Loucy (cell line): Measurements from ENCODE around the gene KIRREL3.

Experiments used
- H2AFZ ChIP-seq: fragments of 200-600 bp; sonication (generic); 2 replicates; pipeline ENCODE4 v1.6.0; 2016; ENCODE audit warnings: antibody characterized with exemption, mild to moderate bottlenecking, low read length, moderate library complexity
- H3F3A ChIP-seq: fragments of 200-600 bp; 2 replicates; pipeline ENCODE4 v1.6.0; 2016; ENCODE audit warnings: antibody characterized with exemption, low read depth, mild to moderate bottlenecking
- H3K27me3 ChIP-seq: fragments of 200-600 bp; sonication (generic); 2 replicates; pipeline ENCODE4 v1.6.1; 2014; ENCODE audit warnings: low read length, mild to moderate bottlenecking; ENCODE audit not compliant: insufficient read depth, poor library complexity, severe bottlenecking
- H3K36me3 ChIP-seq: fragments of 200-600 bp; sonication (generic); 2 replicates; pipeline ENCODE4 v1.6.1; 2016; ENCODE audit warnings: low read length; ENCODE audit not compliant: insufficient read depth
- H3K4me1 ChIP-seq: fragments of 200-600 bp; sonication (generic); 2 replicates; pipeline ENCODE4 v1.5.1; 2014; ENCODE audit warnings: low read length, mild to moderate bottlenecking; ENCODE audit not compliant: insufficient read depth, poor library complexity, severe bottlenecking
- H3K4me2 ChIP-seq: fragments of 200-600 bp; sonication (generic); 2 replicates; pipeline ENCODE4 v1.6.0; 2014; ENCODE audit warnings: antibody characterized with exemption, low read length, low read depth, mild to moderate bottlenecking; ENCODE audit not compliant: poor library complexity, severe bottlenecking
- H3K4me3 ChIP-seq: fragments of 200-600 bp; sonication (generic); 2 replicates; pipeline ENCODE4 v1.5.1; 2014; ENCODE audit warnings: low read length, mild to moderate bottlenecking, mixed read lengths; ENCODE audit not compliant: poor library complexity, severe bottlenecking
- H3K79me2 ChIP-seq: fragments of 200-600 bp; sonication (generic); 2 replicates; pipeline ENCODE4 v1.6.1; 2014; ENCODE audit warnings: low read length; ENCODE audit not compliant: insufficient read depth
- H3K9ac ChIP-seq: fragments of 200-600 bp; sonication (generic); 2 replicates; pipeline ENCODE4 v1.6.0; 2014; ENCODE audit warnings: mild to moderate bottlenecking, low read depth, low read length, moderate library complexity; ENCODE audit not compliant: poor library complexity, severe bottlenecking
- H3K9me2 ChIP-seq: fragments of 200-600 bp; sonication (generic); replicated peaks from 2 replicates; pipeline ENCODE4 v1.6.1; 2016; ENCODE audit warnings: low read depth, low read length, mixed read lengths
- H3K9me3 ChIP-seq: fragments of 200-600 bp; sonication (generic); 2 replicates; pipeline ENCODE4 v1.6.1; 2014; ENCODE audit warnings: mild to moderate bottlenecking, antibody characterized with exemption, low read length, low read depth; ENCODE audit not compliant: insufficient read depth
- H4K20me1 ChIP-seq: fragments of 200-600 bp; sonication (generic); 2 replicates; pipeline ENCODE4 v1.6.0; 2014; ENCODE audit warnings: antibody characterized with exemption, low read length, mild to moderate bottlenecking; ENCODE audit not compliant: insufficient read depth, poor library complexity, severe bottlenecking
- CTCF ChIP-seq: fragments of 200-600 bp; sonication (generic); conservative IDR thresholded peaks from 2 replicates; pipeline ENCODE4 v1.5.1; 2014; ENCODE audit warnings: mild to moderate bottlenecking, antibody characterized with exemption, low read length
- EZH2phosphoT487 ChIP-seq: fragments of 200-600 bp; IDR thresholded peaks from 2 replicates; pipeline ENCODE4 v1.6.1; 2018; ENCODE audit warnings: antibody characterized with exemption, mild to moderate bottlenecking, moderate library complexity, borderline replicate concordance

KIRREL3 gene

GRCh38 chr11:126408496-126408895 lies 592.1 kb downstream of the KIRREL3 start:
- Histone ChIP-seq H3K36me3 (peaks cover 76% of the 10 kb centered on the region; the same call in 1 of the 2 replicates), H3F3A (no peaks in the 10 kb centered on the region), H3K4me1 (no peaks in the 10 kb centered on the region), H3K9me2 (no peaks in the 10 kb centered on the region), H3K27me3 (no peaks in the 10 kb centered on the region), H4K20me1 (peaks cover 4% of the 10 kb centered on the region), H3K9me3 (no peaks in the 10 kb centered on the region), H3K4me2 (no peak overlapping the region), H3K79me2 (peaks cover 23% of the 10 kb centered on the region; the same call in 1 of the 2 replicates), H3K9ac (no peak overlapping the region), H2AFZ (no peak overlapping the region), H3K4me3 (no peak overlapping the region)
- TF ChIP-seq EZH2phosphoT487 (no peak), CTCF (no peak)

DNA sequence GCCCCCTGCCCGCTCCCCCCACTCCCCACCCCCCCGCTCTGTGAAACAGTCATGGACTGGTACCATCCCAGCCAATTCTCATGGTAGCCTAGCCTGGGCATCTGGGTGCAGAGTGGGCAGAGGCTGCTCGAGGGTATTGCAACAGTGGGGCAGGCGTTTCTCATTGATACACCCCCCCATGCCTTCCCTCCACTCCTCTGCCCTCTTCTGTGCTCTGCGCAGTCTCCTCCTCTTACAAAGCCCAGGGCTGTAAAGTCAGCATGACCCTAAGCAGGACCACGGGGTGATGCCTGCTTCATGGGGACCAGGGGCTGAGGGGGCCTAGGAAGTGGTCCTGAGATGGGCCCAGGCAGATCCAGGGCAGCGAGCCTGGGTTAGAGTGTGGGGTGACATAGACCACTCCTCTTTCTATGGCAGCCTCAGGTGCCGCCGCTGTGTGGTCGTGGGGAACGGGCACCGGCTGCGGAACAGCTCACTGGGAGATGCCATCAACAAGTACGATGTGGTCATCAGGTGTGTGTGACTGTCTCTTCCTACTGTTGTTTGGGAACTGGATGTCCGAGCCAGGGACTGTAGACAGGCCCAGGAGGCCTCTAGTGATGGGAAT lies 592.8 kb downstream of the KIRREL3 start:
- Histone ChIP-seq H3K4me2 (no peak overlapping the region), H3F3A (no peaks in the 10 kb centered on the region), H3K79me2 (peaks cover 30% of the 10 kb centered on the region; the same call in 1 of the 2 replicates), H3K9me3 (no peaks in the 10 kb centered on the region), H3K9me2 (no peaks in the 10 kb centered on the region), H2AFZ (no peak overlapping the region), H3K36me3 (peaks cover 71% of the 10 kb centered on the region; the same call in 1 of the 2 replicates), H4K20me1 (peaks cover 4% of the 10 kb centered on the region), H3K27me3 (no peaks in the 10 kb centered on the region), H3K9ac (no peak overlapping the region), H3K4me3 (no peak overlapping the region), H3K4me1 (no peaks in the 10 kb centered on the region)
- no peak for TF ChIP-seq CTCF
- TF ChIP-seq EZH2phosphoT487 = no peak

GRCh38 chr11:126407101-126407521 lies 593.5 kb downstream of the KIRREL3 start:
- Histone ChIP-seq H3K27me3 (no peaks in the 10 kb centered on the region), H3K9ac (no peak overlapping the region), H2AFZ (no peak overlapping the region), H3F3A (no peaks in the 10 kb centered on the region), H3K4me2 (no peak overlapping the region), H4K20me1 (peaks cover 4% of the 10 kb centered on the region), H3K79me2 (peaks cover 36% of the 10 kb centered on the region; the same call in 1 of the 2 replicates), H3K4me3 (no peak overlapping the region), H3K9me3 (no peaks in the 10 kb centered on the region), H3K4me1 (no peaks in the 10 kb centered on the region), H3K36me3 (peaks cover 64% of the 10 kb centered on the region; the same call in 1 of the 2 replicates), H3K9me2 (no peaks in the 10 kb centered on the region)
- TF ChIP-seq CTCF (no peak), EZH2phosphoT487 (no peak)
